Measurements from ENCODE around the gene PCSK5.
"Not testable (repeated sequence)": the region's sequence is repeated elsewhere in the genome, so short reads cannot be mapped to it uniquely, and the experiment has no call there.

PCSK5 gene

DNA sequence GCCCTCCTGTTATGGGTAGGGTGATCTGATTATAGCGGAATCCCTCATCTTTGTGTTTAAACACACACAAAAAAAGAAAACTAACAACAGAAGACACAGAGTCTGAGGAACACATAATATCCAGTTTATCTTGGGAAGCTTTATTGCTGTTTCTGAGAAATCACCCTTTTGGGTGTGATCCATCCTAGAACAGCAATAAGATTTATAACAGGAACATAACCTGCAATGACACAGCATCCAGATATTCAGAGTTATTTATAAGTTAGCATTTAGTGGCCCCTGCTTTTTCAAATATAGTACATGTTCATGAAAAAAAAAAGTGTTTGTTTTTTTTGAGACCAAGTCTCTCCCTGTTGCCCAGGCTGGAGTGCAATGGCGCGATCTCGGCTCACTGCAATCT is 423.8 kb downstream of the PCSK5 start:
- Mint-ChIP-seq H3K4me1 (no peaks in the 10 kb centered on the region), H3K36me3 (no peaks in the 10 kb centered on the region), H3K27ac (no peak overlapping the region), H3K4me3 (no peak overlapping the region), H3K9me3 (no peaks in the 10 kb centered on the region), H3K27me3 (peaks cover under 1% of the 10 kb centered on the region)
- ATAC-seq: no peak

DNA sequence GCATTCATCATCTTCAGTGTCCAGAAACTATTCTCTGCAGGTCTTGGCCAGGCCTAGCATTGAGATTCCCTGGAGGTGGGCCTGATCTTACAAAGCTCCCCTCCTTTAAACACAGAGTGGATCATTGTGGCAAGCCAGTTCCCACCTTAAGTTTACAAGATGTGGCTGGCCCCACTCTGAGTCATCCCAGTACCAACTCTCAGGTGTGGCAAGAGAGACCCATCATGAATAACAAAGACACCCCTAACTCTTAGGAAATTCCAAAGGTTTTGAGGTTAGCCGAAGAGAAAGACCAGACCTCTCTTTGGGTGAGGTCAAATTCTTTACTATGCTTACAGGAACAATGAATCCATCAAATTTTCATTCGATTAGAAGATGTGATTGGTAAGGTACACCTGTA is 425.6 kb downstream of the PCSK5 start:
- no peak for ATAC-seq
- Mint-ChIP-seq H3K4me1 (no peaks in the 10 kb centered on the region), H3K36me3 (no peaks in the 10 kb centered on the region), H3K27ac (no peak overlapping the region), H3K4me3 (no peak overlapping the region), H3K27me3 (no peaks in the 10 kb centered on the region), H3K9me3 (no peaks in the 10 kb centered on the region)

DNA sequence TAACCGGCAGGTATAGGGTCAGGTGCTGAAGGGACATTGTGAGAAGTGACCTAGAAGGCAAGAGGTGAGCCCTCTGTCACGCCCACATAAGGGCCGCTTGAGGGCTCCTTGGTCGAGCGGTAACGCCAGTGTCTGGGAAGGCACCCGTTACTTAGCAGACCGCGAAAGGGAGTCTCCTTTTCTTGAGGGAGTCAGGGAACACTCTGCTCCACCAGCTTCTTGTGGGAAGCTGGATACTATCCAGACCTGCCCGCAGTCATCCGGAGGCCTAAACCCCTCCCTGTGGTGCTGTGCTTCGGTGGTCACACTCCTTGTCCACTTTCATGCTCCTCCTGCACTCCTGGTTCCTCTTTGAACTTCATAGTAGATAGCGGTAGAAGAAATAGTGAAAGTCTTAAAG is 429.0 kb downstream of the PCSK5 start:
- not testable (repeated sequence) for H3K9me3 Mint-ChIP-seq, H3K4me3 Mint-ChIP-seq, H3K4me1 Mint-ChIP-seq, H3K36me3 Mint-ChIP-seq, H3K27ac Mint-ChIP-seq, ATAC-seq
- peaks cover 17% of the 10 kb centered on the region for H3K27me3 Mint-ChIP-seq

DNA sequence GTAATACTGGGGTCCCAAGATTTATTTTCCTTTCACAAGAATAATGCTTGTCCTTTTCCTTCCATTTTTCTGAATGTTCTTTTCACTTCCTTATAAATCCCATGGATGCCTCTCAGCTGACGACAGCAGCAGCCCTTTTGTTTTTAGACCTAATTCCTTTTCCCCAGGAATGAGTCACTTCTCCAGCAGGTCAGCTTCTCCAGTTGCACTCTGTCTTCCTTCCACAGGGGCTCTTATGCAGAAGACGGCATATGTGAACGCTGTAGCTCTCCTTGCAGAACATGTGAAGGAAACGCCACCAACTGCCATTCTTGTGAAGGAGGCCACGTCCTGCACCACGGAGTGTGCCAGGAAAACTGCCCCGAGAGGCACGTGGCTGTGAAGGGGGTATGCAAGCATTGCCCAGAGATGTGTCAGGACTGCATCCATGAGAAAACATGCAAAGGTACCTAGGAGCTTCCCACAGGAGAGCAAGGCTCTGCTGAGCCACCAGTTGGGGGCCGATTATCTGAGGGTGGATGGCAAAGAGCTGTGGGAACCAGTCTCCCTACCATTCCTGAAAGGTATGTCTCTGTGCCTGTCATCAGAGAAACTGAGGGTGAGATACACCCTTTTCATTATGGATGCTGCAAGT is 430.8 kb downstream of the PCSK5 start:
- no peak overlapping the region for H3K27ac Mint-ChIP-seq
- no peaks in the 10 kb centered on the region for H3K36me3 Mint-ChIP-seq
- H3K4me1 Mint-ChIP-seq: no peaks in the 10 kb centered on the region
- H3K27me3 Mint-ChIP-seq: peaks cover 21% of the 10 kb centered on the region
- H3K9me3 Mint-ChIP-seq: no peaks in the 10 kb centered on the region
- no peak for ATAC-seq
- no peak overlapping the region for H3K4me3 Mint-ChIP-seq

DNA sequence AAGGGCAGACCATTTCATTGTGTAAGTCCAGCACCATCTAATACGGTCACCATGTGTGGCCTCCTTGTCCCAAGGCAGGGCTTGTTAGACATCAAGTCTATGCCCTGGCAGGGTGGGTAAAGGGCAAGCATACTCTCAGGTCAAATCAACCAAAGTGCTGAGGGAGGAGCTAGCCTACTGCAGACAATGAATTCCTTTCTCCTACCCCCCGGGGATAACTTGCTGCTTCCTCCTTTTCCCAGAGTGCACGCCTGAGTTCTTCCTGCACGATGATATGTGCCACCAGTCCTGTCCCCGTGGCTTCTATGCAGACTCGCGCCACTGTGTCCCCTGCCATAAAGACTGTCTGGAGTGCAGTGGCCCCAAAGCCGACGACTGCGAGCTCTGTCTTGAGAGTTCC is 432.3 kb downstream of the PCSK5 start:
- no peak for ATAC-seq
- H3K4me3 Mint-ChIP-seq: no peak overlapping the region
- no peaks in the 10 kb centered on the region for H3K9me3 Mint-ChIP-seq
- peaks cover 21% of the 10 kb centered on the region for H3K27me3 Mint-ChIP-seq
- no peak overlapping the region for H3K27ac Mint-ChIP-seq
- no peaks in the 10 kb centered on the region for H3K36me3 Mint-ChIP-seq
- H3K4me1 Mint-ChIP-seq: no peaks in the 10 kb centered on the region

DNA sequence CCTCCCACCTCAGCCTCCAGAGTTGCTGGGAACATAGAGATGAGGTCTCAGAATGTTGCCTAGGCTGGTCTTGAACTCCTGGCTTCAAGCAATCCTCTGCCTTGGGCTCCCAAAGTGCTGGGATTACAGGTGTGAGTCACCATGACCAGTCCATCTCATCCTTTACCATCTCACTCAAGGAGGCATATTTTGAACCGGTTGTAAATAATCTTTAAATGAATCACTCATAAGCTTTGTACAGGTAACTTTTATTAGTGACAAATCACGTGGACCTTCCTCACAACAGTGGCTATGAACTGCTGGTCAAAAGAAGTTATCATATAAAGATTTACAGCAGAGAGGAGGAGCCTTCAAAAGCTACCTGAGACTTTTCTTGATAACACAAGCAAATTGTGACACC is 433.0 kb downstream of the PCSK5 start:
- Mint-ChIP-seq H3K4me3 (no peak overlapping the region), H3K36me3 (no peaks in the 10 kb centered on the region), H3K27me3 (peaks cover 27% of the 10 kb centered on the region), H3K4me1 (no peaks in the 10 kb centered on the region), H3K9me3 (no peaks in the 10 kb centered on the region), H3K27ac (no peak overlapping the region)
- ATAC-seq: no peak

DNA sequence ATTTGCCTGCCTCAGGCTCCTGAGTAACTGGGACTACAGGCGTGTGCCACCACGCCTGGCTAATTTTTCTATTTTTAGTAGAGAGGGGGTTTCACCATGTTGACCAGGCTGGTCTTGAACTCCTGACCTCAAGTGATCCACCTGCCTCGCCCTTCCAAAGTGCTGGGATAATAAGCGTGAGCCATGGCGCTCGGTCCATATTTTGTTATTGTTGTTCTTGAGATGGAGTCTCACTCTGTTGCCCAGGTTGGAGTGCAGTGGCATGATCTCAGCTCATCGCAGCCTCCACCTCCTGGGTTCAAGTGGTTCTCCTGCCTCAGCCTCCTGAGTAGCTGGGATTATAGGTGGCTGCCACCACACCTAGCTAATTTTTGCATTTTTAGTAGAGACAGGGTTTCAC is 433.6 kb downstream of the PCSK5 start:
- peaks cover 31% of the 10 kb centered on the region for H3K27me3 Mint-ChIP-seq
- not testable (repeated sequence) for H3K36me3 Mint-ChIP-seq, H3K4me1 Mint-ChIP-seq, H3K27ac Mint-ChIP-seq, H3K9me3 Mint-ChIP-seq, H3K4me3 Mint-ChIP-seq, ATAC-seq

DNA sequence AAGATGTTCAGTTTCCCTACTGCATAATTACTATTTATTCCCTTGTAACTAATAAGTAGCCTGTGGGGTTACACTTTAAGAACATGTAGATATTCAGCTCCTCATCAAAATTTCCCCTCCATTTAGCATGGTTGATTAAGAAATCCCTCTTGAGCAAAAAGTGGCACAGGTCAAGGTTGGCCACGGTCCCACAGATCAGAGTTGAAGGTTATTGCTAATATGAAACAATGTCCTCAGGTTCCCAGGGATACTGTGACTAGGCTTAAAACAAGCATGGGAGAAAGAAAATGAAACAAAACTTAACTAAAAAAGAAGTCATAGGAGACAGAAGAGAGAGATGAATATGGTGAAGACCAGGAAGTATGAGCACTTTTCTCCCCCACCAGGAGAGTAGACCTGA is 439.6 kb downstream of the PCSK5 start:
- no peaks in the 10 kb centered on the region for H3K4me1 Mint-ChIP-seq
- ATAC-seq: no peak
- H3K4me3 Mint-ChIP-seq: no peak overlapping the region
- H3K36me3 Mint-ChIP-seq: no peaks in the 10 kb centered on the region
- H3K9me3 Mint-ChIP-seq: no peaks in the 10 kb centered on the region
- H3K27me3 Mint-ChIP-seq: peaks cover 29% of the 10 kb centered on the region
- no peak overlapping the region for H3K27ac Mint-ChIP-seq

DNA sequence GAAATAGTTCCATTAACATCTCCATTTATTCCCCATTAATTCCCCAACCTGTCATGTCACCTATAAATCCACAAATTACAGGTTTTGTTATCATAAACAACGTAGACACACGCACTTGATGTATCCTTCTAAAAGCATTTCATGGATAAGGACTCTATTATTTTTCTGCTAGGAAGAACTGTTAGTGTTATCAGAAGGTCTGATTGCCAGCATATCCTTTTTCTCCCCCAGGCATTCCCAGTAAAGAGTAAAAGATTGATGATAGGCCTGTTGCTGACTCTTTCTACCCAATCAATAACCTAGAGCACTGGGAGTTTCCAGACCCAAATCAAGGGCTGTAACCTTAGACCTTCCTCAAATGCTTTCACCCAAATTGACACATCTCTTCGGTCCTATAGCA is 442.9 kb downstream of the PCSK5 start:
- H3K4me1 Mint-ChIP-seq: no peaks in the 10 kb centered on the region
- H3K9me3 Mint-ChIP-seq: no peaks in the 10 kb centered on the region
- H3K27ac Mint-ChIP-seq: no peak overlapping the region
- no peak overlapping the region for H3K4me3 Mint-ChIP-seq
- H3K36me3 Mint-ChIP-seq: no peaks in the 10 kb centered on the region
- H3K27me3 Mint-ChIP-seq: peaks cover 24% of the 10 kb centered on the region
- no peak for ATAC-seq

DNA sequence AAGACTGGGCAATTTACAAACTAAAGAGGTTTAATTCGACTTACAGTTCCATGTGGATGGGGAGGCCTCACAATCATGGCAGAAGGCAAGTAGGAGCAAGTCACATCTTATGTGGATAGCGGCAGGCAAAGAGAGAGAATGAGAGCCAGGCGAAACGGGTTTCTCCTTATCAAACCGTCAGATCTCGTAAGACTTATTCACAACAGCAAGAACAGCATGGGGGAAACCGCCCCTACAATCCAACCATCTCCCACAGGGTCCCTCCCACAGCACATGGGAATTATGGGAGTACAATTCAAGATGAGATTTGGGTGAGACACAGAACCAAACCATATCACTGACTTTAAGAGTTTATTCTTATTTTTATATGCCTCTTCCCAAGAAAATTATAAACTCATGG is 443.5 kb downstream of the PCSK5 start:
- Mint-ChIP-seq H3K27ac (no peak overlapping the region), H3K9me3 (no peaks in the 10 kb centered on the region), H3K36me3 (no peaks in the 10 kb centered on the region)

DNA sequence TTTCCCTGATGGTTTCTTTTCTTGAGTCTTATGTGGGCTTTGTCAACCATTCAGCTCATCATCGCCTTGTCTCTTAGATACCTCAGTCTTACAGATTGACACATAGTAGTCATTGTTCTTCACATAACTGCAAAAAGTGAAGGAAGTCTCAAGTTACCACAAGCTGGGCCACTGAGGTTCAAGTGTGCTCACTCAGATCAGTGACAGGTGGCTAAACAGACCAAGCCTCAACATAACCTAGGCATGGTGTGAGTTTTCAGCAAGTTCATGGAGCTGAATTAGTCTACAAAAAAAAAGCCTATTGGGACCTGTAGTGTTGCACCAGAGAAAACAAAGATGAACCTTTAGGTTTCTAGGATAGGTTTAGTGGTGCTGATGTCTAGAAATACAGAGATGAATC is 445.6 kb downstream of the PCSK5 start:
- Mint-ChIP-seq H3K27ac (no peak overlapping the region), H3K4me1 (no peaks in the 10 kb centered on the region), H3K9me3 (no peaks in the 10 kb centered on the region), H3K4me3 (no peak overlapping the region), H3K36me3 (no peaks in the 10 kb centered on the region), H3K27me3 (peaks cover 19% of the 10 kb centered on the region)
- ATAC-seq: no peak

More for the DNA sequence above, 443.5 kb downstream of the PCSK5 start:
- Mint-ChIP-seq H3K4me3 (no peak overlapping the region), H3K27me3 (peaks cover 19% of the 10 kb centered on the region), H3K4me1 (no peaks in the 10 kb centered on the region)
- ATAC-seq: no peak

DNA sequence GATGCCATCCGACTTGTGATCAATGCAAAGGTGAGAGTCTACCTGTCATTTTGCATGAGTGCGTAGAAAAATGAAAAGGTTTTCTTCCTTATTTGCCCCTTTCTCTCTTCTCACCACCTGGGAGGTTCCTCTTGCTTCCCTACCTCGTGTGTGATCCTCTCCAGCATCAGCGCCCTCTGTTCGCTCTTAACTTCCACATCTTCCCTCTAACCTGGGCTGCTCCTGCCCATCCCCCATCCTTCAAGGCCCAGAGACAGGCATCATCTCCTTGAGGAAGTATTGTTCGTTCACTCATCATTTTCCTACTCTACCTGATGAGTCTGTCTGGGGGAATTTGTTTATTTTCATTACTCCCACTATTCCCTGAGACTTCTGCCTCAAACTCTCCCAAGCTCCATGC is 447.9 kb downstream of the PCSK5 start:
- H3K27ac Mint-ChIP-seq: no peak overlapping the region

DNA sequence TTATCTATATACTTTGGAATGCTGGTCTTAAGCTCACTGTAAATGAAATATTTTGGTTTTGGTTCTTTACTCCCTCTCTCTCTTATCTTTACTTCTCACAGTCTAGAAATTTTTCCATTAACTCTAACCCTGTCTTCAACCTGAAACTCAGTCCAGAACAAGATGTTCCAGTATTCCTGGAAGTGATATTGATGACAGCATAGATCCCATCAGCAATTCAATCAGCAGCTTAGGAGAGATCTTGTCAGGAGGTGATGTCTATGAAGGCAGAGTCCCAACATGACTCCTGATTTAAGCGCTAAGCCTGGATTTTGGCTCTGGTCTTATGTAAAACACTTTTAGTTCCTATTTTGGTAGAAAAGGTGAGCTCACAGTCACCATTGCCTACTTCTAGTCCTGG is 451.1 kb downstream of the PCSK5 start:
- H3K27ac Mint-ChIP-seq: no peak overlapping the region
- peaks cover 3% of the 10 kb centered on the region for H3K9me3 Mint-ChIP-seq
- no peak for ATAC-seq
- no peaks in the 10 kb centered on the region for H3K36me3 Mint-ChIP-seq
- no peaks in the 10 kb centered on the region for H3K4me1 Mint-ChIP-seq
- H3K27me3 Mint-ChIP-seq: peaks cover 31% of the 10 kb centered on the region
- no peak overlapping the region for H3K4me3 Mint-ChIP-seq

More for the DNA sequence above, 447.9 kb downstream of the PCSK5 start:
- no peak for ATAC-seq
- no peaks in the 10 kb centered on the region for H3K36me3 Mint-ChIP-seq
- peaks cover 20% of the 10 kb centered on the region for H3K27me3 Mint-ChIP-seq
- peaks cover under 1% of the 10 kb centered on the region for H3K9me3 Mint-ChIP-seq
- H3K4me1 Mint-ChIP-seq: no peaks in the 10 kb centered on the region
- no peak overlapping the region for H3K4me3 Mint-ChIP-seq

DNA sequence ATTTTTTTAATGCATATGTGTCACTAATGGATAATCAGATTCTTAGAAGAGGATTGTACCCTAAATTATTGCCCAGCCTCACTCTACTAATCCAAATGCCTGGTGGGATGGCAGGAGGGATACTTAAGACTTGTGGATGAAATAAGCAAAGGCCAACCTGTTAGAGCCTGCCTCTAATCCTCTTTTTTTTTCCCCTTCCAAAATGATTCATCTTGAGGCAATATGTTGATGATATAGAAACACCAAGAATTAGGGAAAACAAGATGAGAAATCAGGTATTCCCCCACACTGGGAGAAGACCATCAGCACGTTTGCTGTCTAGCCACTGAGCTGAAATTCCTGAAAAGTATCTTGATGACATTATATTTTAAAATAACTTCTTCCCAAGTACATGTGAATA is 451.7 kb downstream of the PCSK5 start:
- H3K4me3 Mint-ChIP-seq: no peak overlapping the region
- peaks cover 31% of the 10 kb centered on the region for H3K27me3 Mint-ChIP-seq
- H3K4me1 Mint-ChIP-seq: no peaks in the 10 kb centered on the region
- ATAC-seq: no peak
- no peak overlapping the region for H3K27ac Mint-ChIP-seq
- H3K36me3 Mint-ChIP-seq: no peaks in the 10 kb centered on the region
- H3K9me3 Mint-ChIP-seq: peaks cover 3% of the 10 kb centered on the region

DNA sequence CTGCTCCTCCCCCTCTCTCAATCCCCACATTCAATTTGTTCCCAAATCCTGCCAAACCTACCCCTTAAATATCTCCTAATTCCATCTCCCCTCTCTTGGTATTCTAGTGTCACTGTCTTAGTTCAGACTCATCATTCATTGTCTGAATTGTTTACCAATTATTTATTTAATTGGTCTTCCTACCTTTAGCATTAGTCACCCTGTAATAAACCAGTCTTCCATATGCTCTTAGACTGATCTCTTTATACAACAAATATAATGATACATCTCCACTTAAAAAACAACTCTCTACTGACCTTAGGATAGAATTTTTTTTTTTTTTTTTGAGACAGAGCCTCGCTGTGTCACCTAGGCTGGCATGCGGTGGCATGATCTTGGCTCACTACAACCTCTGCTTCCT is 452.4 kb downstream of the PCSK5 start:
- H3K9me3 Mint-ChIP-seq: peaks cover 3% of the 10 kb centered on the region
- ATAC-seq: no peak
- H3K36me3 Mint-ChIP-seq: no peaks in the 10 kb centered on the region
- no peaks in the 10 kb centered on the region for H3K4me1 Mint-ChIP-seq
- H3K4me3 Mint-ChIP-seq: no peak overlapping the region
- peaks cover 31% of the 10 kb centered on the region for H3K27me3 Mint-ChIP-seq
- H3K27ac Mint-ChIP-seq: no peak overlapping the region

DNA sequence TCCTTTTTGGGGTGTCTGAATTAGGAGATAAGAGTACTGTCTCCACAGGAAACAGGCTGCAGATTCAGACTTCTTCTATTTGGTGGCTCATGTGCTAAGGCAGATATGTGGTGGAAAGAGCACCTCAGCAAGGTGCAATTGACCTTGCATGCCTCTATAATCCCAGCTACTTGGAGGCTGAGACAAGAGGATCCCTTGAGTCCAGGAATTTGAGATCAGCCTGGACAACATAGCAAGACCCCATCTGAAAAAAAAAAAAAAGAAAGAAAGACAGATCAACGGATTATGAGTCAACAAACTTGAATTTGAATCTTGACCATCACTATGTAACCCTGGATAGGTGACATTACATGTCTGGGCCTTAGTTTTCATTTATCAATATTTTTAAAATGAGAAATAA is 459.4 kb downstream of the PCSK5 start:
- Mint-ChIP-seq H3K9me3 (no peaks in the 10 kb centered on the region), H3K27me3 (peaks cover 10% of the 10 kb centered on the region), H3K36me3 (no peaks in the 10 kb centered on the region), H3K4me1 (peaks cover 6% of the 10 kb centered on the region), H3K4me3 (no peak overlapping the region), H3K27ac (no peak overlapping the region)
- ATAC-seq: no peak

DNA sequence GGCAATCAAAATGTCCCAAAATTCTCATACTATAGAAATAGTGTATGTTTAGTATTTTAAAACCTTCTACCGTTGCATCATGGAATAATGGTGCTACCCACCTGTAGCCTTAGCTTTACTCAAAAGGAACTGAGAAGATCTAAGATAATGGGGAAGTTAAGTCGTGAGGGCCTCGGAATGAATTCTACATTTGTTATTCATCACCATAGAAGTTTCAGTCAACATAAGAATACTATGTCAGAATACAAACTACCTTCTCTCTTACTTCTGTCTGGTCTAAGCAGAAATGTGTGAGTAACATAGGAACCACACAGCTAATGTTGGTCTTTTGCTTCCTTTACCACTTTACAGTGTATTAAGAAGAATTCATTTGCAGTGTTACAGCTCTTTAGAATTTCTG is 460.5 kb downstream of the PCSK5 start:
- H3K36me3 Mint-ChIP-seq: no peaks in the 10 kb centered on the region
- H3K27ac Mint-ChIP-seq: peak overlapping the region; percentile 78
- peaks cover 6% of the 10 kb centered on the region for H3K4me1 Mint-ChIP-seq
- H3K9me3 Mint-ChIP-seq: no peaks in the 10 kb centered on the region
- ATAC-seq: peak; percentile 78
- no peak overlapping the region for H3K4me3 Mint-ChIP-seq
- H3K27me3 Mint-ChIP-seq: peaks cover 10% of the 10 kb centered on the region

Data from stimulated activated memory B cell treated with anti-CD40 and anti-IgM and Interleukin-4, amounts not matched to agents 10 μg/mL and 1 μg/mL and 100 μg/mL, for 72 hours (primary cell).